ENCODE data around the gene FAM9B. TPM values are rescaled to one million over a fixed set of nuclear protein-coding genes. Genes with fewer than 3 reads are reported as not detected.

The FAM9B gene
- total and polyA plus RNA-seq, 11 donors, result not detected

- no peak for TF ChIP-seq POLR2A (IDR thresholded peaks at IDR 0.05)
- TF ChIP-seq CTCF (IDR thresholded peaks at IDR 0.05), result no peak
- H3K36me3 ChIP-seq, result no peaks in the 10 kb centered on the region
- H3K9me3 ChIP-seq, result no peaks in the 10 kb centered on the region
- ATAC-seq, result no peak
- no peak for DNase-seq
- H3K4me3 ChIP-seq, result no peak overlapping the region
- intact Hi-C loops (cut with DNase I), result no loop called here
- H3K4me1 ChIP-seq, result no peaks in the 10 kb centered on the region
- H3K27me3 ChIP-seq, result peaks cover 0 to 26% (median 0%) of the 10 kb centered on the region in 9 donors
- H3K27ac ChIP-seq, result no peak overlapping the region
- WGBS, 4 donors, result 78 to 93% (median 90%) methylated on average over 2 of the region's 2 CpGs
Measured at GRCh38 chrX:9055354-9055753, 21.4 kb upstream of the FAM9B start.

GRCh38 chrX:9052081-9052480 is 18.2 kb upstream of the FAM9B start:
- H3K36me3 ChIP-seq, result no peaks in the 10 kb centered on the region
- ATAC-seq (no peak), DNase-seq (no peak)
- TF ChIP-seq CTCF (IDR thresholded peaks at IDR 0.05) (no peak), POLR2A (IDR thresholded peaks at IDR 0.05) (no peak)
- H3K4me1 ChIP-seq, result no peaks in the 10 kb centered on the region
- H3K27me3 ChIP-seq, result peaks cover 0 to 14% (median 0%) of the 10 kb centered on the region in 9 donors
- no peak overlapping the region for H3K4me3 ChIP-seq
- no peak overlapping the region for H3K27ac ChIP-seq
- WGBS, 4 donors, result 75 to 87% (median 86%) methylated on average over 3 of the region's 3 CpGs
- H3K9me3 ChIP-seq, result no peaks in the 10 kb centered on the region
- intact Hi-C loops (cut with DNase I), result no loop called here

GRCh38 chrX:9050331-9050730 is 16.4 kb upstream of the FAM9B start:
- DNase-seq (no peak), ATAC-seq (no peak)
- Histone ChIP-seq H3K4me3 (no peak overlapping the region), H3K4me1 (no peaks in the 10 kb centered on the region), H3K27me3 (peaks cover 0 to 9% (median 0%) of the 10 kb centered on the region in 9 donors), H3K9me3 (no peaks in the 10 kb centered on the region), H3K36me3 (no peaks in the 10 kb centered on the region), H3K27ac (no peak overlapping the region)
- 73 to 86% (median 81%) methylated on average over 3 of the region's 3 CpGs for WGBS, 4 donors
- intact Hi-C loops (cut with DNase I), result no loop called here
- TF ChIP-seq CTCF (IDR thresholded peaks at IDR 0.05) (no peak), POLR2A (IDR thresholded peaks at IDR 0.05) (no peak)

- Histone ChIP-seq H3K4me3 (no peak overlapping the region), H3K27me3 (peaks cover 0 to 9% (median 0%) of the 10 kb centered on the region in 9 donors), H3K36me3 (no peaks in the 10 kb centered on the region), H3K4me1 (no peaks in the 10 kb centered on the region), H3K9me3 (no peaks in the 10 kb centered on the region), H3K27ac (no peak overlapping the region)
- intact Hi-C loops (cut with DNase I), result no loop called here
- TF ChIP-seq CTCF (IDR thresholded peaks at IDR 0.05), result no peak
- TF ChIP-seq POLR2A (IDR thresholded peaks at IDR 0.05), result no peak
- 67 to 92% (median 76%) methylated on average over 1 of the region's 1 CpG for WGBS, 4 donors
- DNase-seq, result no peak
- ATAC-seq, result no peak
Measured at GRCh38 chrX:9048801-9049200, 14.9 kb upstream of the FAM9B start.
